CD4-positive, alpha-beta memory T cell (primary cell): Measurements from ENCODE around the gene DIP2C. TPM values are rescaled to one million over a fixed set of nuclear protein-coding genes. Genes with fewer than 3 reads are reported as not detected.

Experiments used
- CTCF ChIA-PET: fragments of 350-600 bp; sonication (Branson Sonifier 250); formaldehyde crosslinking; loops from one replicate; lab custom pipeline; 2021; ENCODE audit warnings: inconsistent platforms; ENCODE audit not compliant: partially characterized antibody; lab: Charles Lee
- POLR2A ChIA-PET: fragments of 350-600 bp; sonication (Branson Sonifier 250); formaldehyde crosslinking; loops from one replicate; lab custom pipeline; 2021; ENCODE audit not compliant: partially characterized antibody; lab: Charles Lee
- DNase-seq, 5 donors: peaks; one replicate each; pipeline versions ENCODE4 v3.0.0 to v3.0.0-alpha.2; 2020 to 2022; ENCODE audit warnings: mixed read lengths in 1 of 5
- H3K27ac ChIP-seq: one replicate; pipeline ENCODE4 v1.7.0; 2013; ENCODE audit warnings: low read depth, low read length
- H3K27me3 ChIP-seq: 2 replicates; pipeline ENCODE4 v1.7.0; 2013; ENCODE audit warnings: mild to moderate bottlenecking, low read length, moderate library complexity; ENCODE audit not compliant: insufficient read depth
- H3K36me3 ChIP-seq: 2 replicates; pipeline ENCODE4 v1.7.0; 2013; ENCODE audit warnings: mild to moderate bottlenecking, low read length, moderate library complexity; ENCODE audit not compliant: insufficient read depth
- H3K4me1 ChIP-seq: 2 replicates; pipeline ENCODE4 v1.7.0; 2013; ENCODE audit warnings: mild to moderate bottlenecking, low read length, moderate library complexity; ENCODE audit not compliant: insufficient read depth
- H3K4me3 ChIP-seq, 2 donors: one replicate each; pipeline ENCODE4 v1.7.0; 2013; ENCODE audit warnings: low read length in 2 of 2, mild to moderate bottlenecking in 1 of 2
- H3K9me3 ChIP-seq, 2 donors: one replicate each; pipeline ENCODE4 v1.7.0; 2013; ENCODE audit warnings: low read length in 2 of 2, control low read depth in 1 of 2; ENCODE audit not compliant: control insufficient read depth in 1 of 2
- H3K27ac Mint-ChIP-seq, 7 donors: one replicate each; pipeline ENCODE4 v1.8.0; 2020 to 2021; ENCODE audit warnings: mixed read lengths in 7 of 7, mild to moderate bottlenecking in 6 of 7, inconsistent platforms in 3 of 7, moderate library complexity in 3 of 7
- H3K27me3 Mint-ChIP-seq, 2 donors: one replicate each; pipeline ENCODE4 v1.8.0; 2020 to 2021; ENCODE audit warnings: mixed read lengths in 2 of 2
- H3K36me3 Mint-ChIP-seq, 2 donors: one replicate each; pipeline ENCODE4 v1.8.0; 2020 to 2021; ENCODE audit warnings: mixed read lengths in 2 of 2, inconsistent platforms in 1 of 2, mild to moderate bottlenecking in 1 of 2
- H3K4me1 Mint-ChIP-seq, 4 donors: one replicate each; pipeline ENCODE4 v1.8.0; 2020 to 2021; ENCODE audit warnings: mixed read lengths in 4 of 4, mild to moderate bottlenecking in 1 of 4
- H3K4me3 Mint-ChIP-seq, 8 donors: one replicate each; pipeline ENCODE4 v1.8.0; 2020 to 2021; ENCODE audit warnings: mixed read lengths in 8 of 8, mild to moderate bottlenecking in 7 of 8, moderate library complexity in 6 of 8, inconsistent platforms in 3 of 8
- H3K9me3 Mint-ChIP-seq, 8 donors: one replicate each; pipeline ENCODE4 v1.8.0; 2020 to 2021; ENCODE audit warnings: mixed read lengths in 8 of 8, mild to moderate bottlenecking in 5 of 8, inconsistent platforms in 3 of 8, moderate library complexity in 1 of 8
- intact Hi-C: fragments of 100-400 bp; cut with micrococcal nuclease; formaldehyde crosslinking; loops from one replicate; pipeline ENCODE4 v1.15.1; 2023
- polyA plus RNA-seq, 2 donors: library from polyadenylated mRNA; unstranded; fragments of 300-500 nt; fragmentation: Illumina TruSeq; gene quantifications; one replicate each; pipeline ENCODE4 v1.2.3, GENCODE V29; 2021
- total RNA-seq, 2 experiments: library from RNA; stranded (reverse); gene quantifications; one replicate each; pipeline ENCODE4 v1.2.3, GENCODE V29; 2021

The DIP2C gene
- total and polyA plus RNA-seq, 4 experiments from 2014 or later, result 1.1 to 6.0 (median 3.9) TPM

DNA sequence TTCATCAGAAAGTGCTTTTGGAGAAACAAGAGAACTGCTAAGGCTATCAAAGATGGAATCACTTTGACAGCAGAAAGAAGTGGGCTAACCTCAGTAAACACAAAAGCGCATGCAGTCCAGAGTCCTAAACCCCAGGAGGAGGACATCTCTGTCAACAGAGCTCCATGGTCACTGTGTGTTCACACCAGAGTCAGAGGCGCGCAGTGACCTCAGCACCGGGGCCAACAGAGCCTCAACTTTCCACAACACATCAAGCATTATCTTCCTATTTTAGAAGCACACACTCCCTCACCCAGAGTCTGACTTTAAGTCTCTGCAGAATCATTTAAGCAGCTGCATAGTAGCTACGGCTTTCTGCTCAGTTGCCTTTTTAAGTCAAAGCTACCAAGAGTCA is 195.3 kb downstream of the DIP2C start:
- POLR2A ChIA-PET, result no interaction called here
- no peak overlapping the region for H3K27ac Mint-ChIP-seq
- H3K9me3 ChIP-seq, result no peaks in the 10 kb centered on the region
- H3K9me3 Mint-ChIP-seq, result no peaks in the 10 kb centered on the region
- H3K27me3 Mint-ChIP-seq, result peaks cover 3 to 5% of the 10 kb centered on the region in 2 donors
- H3K27ac ChIP-seq, result no peak overlapping the region
- CTCF ChIA-PET, result no interaction called here
- no peaks in the 10 kb centered on the region for H3K36me3 ChIP-seq
- no peaks in the 10 kb centered on the region for H3K4me1 ChIP-seq
- no peak overlapping the region for H3K4me3 ChIP-seq
- H3K4me1 Mint-ChIP-seq, result peaks cover 0 to 4% (median 0%) of the 10 kb centered on the region in 4 donors
- H3K27me3 ChIP-seq, result peaks cover 3% of the 10 kb centered on the region
- H3K4me3 Mint-ChIP-seq, result no peak overlapping the region
- no peak for DNase-seq
- intact Hi-C loops, result no loop called here
- no peaks in the 10 kb centered on the region for H3K36me3 Mint-ChIP-seq

GRCh38 chr10:493391-494148 is 195.9 kb downstream of the DIP2C start:
- ChIA-PET CTCF (interaction anchor here (0.6 kb wide), 1 partner anchor 163 kb away, joined by 4 read pairs; no protein-coding TSS in a partner anchor), POLR2A (no interaction called here)
- no peaks in the 10 kb centered on the region for H3K36me3 ChIP-seq
- intact Hi-C loops, result no loop called here
- Mint-ChIP-seq H3K27ac (no peak overlapping the region), H3K4me1 (peaks cover 0 to 3% (median 0%) of the 10 kb centered on the region in 4 donors), H3K27me3 (peaks cover 4 to 7% of the 10 kb centered on the region in 2 donors), H3K36me3 (no peaks in the 10 kb centered on the region), H3K9me3 (no peaks in the 10 kb centered on the region), H3K4me3 (no peak overlapping the region)
- no peaks in the 10 kb centered on the region for H3K9me3 ChIP-seq
- peaks cover 3% of the 10 kb centered on the region for H3K27me3 ChIP-seq
- no peaks in the 10 kb centered on the region for H3K4me1 ChIP-seq
- no peak overlapping the region for H3K27ac ChIP-seq
- no peak overlapping the region for H3K4me3 ChIP-seq
- DNase-seq, result no peak

DNA sequence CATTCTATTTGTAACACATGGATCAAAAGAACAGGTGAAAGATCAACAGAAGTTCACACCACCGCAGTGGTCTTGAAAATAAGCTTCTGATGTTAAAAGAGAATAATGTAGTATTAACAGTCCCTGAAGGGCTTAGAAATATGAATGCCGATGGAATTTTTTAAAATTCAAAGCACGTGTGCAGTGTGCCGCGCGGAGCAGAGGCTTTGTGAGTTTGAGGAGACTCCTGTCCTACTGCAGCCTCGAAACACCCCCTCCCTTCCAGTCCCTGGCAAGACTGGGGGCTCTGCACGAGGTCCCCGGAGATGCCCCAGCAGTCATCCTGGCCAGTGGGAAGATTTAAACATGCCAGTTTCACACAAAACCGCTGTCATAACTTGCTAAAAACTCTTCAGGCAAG is 196.6 kb downstream of the DIP2C start:
- ChIA-PET POLR2A (no interaction called here), CTCF (interaction anchor here (0.6 kb wide), 1 partner anchor 162 kb away, joined by 4 read pairs; no protein-coding TSS in a partner anchor)
- no peak overlapping the region for H3K4me3 ChIP-seq
- no peak overlapping the region for H3K27ac ChIP-seq
- Mint-ChIP-seq H3K27me3 (peaks cover 4 to 7% of the 10 kb centered on the region in 2 donors), H3K27ac (no peak overlapping the region), H3K36me3 (no peaks in the 10 kb centered on the region), H3K4me1 (no peaks in the 10 kb centered on the region), H3K4me3 (no peak overlapping the region), H3K9me3 (no peaks in the 10 kb centered on the region)
- H3K27me3 ChIP-seq, result peaks cover 3% of the 10 kb centered on the region
- DNase-seq, result no peak
- intact Hi-C loops, result no loop called here
- no peaks in the 10 kb centered on the region for H3K9me3 ChIP-seq
- no peaks in the 10 kb centered on the region for H3K36me3 ChIP-seq
- H3K4me1 ChIP-seq, result no peaks in the 10 kb centered on the region

DNA sequence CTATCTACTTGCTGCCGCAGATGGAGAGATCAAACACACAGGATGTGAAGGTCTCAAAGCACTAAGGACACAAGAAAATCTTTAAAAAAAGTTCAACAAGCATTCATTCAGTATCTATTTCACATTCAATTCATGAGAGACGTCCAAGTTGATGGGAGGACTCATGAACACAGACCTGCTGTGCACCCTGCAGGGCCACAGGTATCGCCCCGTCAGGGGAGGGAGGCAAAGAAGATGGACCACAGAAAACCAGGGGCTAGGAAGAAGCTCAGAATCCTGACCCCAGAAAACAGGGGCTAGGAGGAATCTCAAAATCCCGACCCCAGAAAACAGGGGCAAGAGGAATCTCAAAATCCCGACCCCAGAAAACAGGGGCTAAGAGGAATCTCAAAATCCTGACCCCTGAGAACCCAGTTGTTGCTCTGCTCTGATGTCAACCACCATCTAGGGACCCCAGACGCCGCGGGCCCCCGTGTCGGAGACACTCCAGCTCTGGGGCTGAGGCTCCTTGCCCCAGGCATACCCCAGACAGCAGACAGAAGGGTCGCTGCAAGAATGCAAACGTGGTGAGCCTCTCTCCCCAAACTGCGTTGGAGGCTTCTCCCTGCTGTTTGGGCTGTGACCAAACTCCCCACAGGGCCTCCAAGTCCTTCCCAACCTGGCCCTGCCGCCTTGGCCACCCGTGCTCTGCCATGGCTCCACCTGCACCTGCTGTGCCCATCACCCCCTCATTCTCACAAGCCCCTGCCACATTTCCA is 197.6 kb downstream of the DIP2C start:
- Mint-ChIP-seq H3K9me3 (no peaks in the 10 kb centered on the region), H3K4me3 (no peak overlapping the region), H3K27ac (no peak overlapping the region), H3K4me1 (no peaks in the 10 kb centered on the region), H3K36me3 (no peaks in the 10 kb centered on the region), H3K27me3 (peaks cover 4 to 7% of the 10 kb centered on the region in 2 donors)
- no peak for DNase-seq
- Histone ChIP-seq H3K9me3 (no peaks in the 10 kb centered on the region), H3K36me3 (no peaks in the 10 kb centered on the region), H3K4me1 (no peaks in the 10 kb centered on the region), H3K4me3 (no peak overlapping the region), H3K27ac (no peak overlapping the region), H3K27me3 (peaks cover 3% of the 10 kb centered on the region)
- CTCF ChIA-PET, result no interaction called here
- intact Hi-C loops, result no loop called here
- POLR2A ChIA-PET, result interaction anchor here (0.6 kb wide), 1 partner anchor 9 kb away, joined by 3 read pairs; no protein-coding TSS in a partner anchor

- no peaks in the 10 kb centered on the region for H3K36me3 ChIP-seq
- Mint-ChIP-seq H3K4me3 (no peak overlapping the region), H3K4me1 (peaks cover 0 to 1% (median under 1%) of the 10 kb centered on the region in 4 donors), H3K36me3 (no peaks in the 10 kb centered on the region), H3K27ac (no peak overlapping the region), H3K9me3 (no peaks in the 10 kb centered on the region), H3K27me3 (peaks cover 4 to 7% of the 10 kb centered on the region in 2 donors)
- H3K4me3 ChIP-seq, result no peak overlapping the region
- intact Hi-C loops, result no loop called here
- CTCF ChIA-PET, result no interaction called here
- POLR2A ChIA-PET, result no interaction called here
- no peaks in the 10 kb centered on the region for H3K9me3 ChIP-seq
- no peaks in the 10 kb centered on the region for H3K4me1 ChIP-seq
- no peak for DNase-seq
- H3K27me3 ChIP-seq, result peaks cover 3% of the 10 kb centered on the region
- no peak overlapping the region for H3K27ac ChIP-seq
Observed at GRCh38 chr10:490891-491571, 198.4 kb downstream of the DIP2C start.

- DNase-seq, result no peak
- Mint-ChIP-seq H3K27me3 (peaks cover 4 to 7% of the 10 kb centered on the region in 2 donors), H3K4me3 (no peak overlapping the region), H3K9me3 (no peaks in the 10 kb centered on the region), H3K27ac (no peak overlapping the region), H3K36me3 (peaks cover 0 to 1% of the 10 kb centered on the region in 2 donors), H3K4me1 (peaks cover 2 to 8% (median 5%) of the 10 kb centered on the region in 4 donors)
- Histone ChIP-seq H3K9me3 (no peaks in the 10 kb centered on the region), H3K27ac (no peak overlapping the region), H3K36me3 (no peaks in the 10 kb centered on the region), H3K4me1 (no peaks in the 10 kb centered on the region), H3K27me3 (peaks cover 3% of the 10 kb centered on the region), H3K4me3 (no peak overlapping the region)
- intact Hi-C loops, result no loop called here
- POLR2A ChIA-PET, result no interaction called here
- CTCF ChIA-PET, result no interaction called here
Observed at GRCh38 chr10:490256-490655, 199.2 kb downstream of the DIP2C start.

GRCh38 chr10:489330-489729 is 200.1 kb downstream of the DIP2C start:
- DNase-seq, result no peak
- Histone ChIP-seq H3K9me3 (no peaks in the 10 kb centered on the region), H3K27me3 (peaks cover 3% of the 10 kb centered on the region), H3K4me1 (no peaks in the 10 kb centered on the region), H3K36me3 (no peaks in the 10 kb centered on the region), H3K27ac (no peak overlapping the region), H3K4me3 (no peak overlapping the region)
- H3K27ac Mint-ChIP-seq, result no peak overlapping the region
- intact Hi-C loops, result no loop called here
- H3K27me3 Mint-ChIP-seq, result peaks cover 4 to 7% of the 10 kb centered on the region in 2 donors
- no peak overlapping the region for H3K4me3 Mint-ChIP-seq
- ChIA-PET CTCF (no interaction called here), POLR2A (no interaction called here)
- no peaks in the 10 kb centered on the region for H3K9me3 Mint-ChIP-seq
- peaks cover 2 to 12% (median 8%) of the 10 kb centered on the region in 4 donors for H3K4me1 Mint-ChIP-seq
- peaks cover 0 to 2% of the 10 kb centered on the region in 2 donors for H3K36me3 Mint-ChIP-seq
